Measurements from ENCODE around the gene ADGRG4.

Gene ADGRG4

DNA sequence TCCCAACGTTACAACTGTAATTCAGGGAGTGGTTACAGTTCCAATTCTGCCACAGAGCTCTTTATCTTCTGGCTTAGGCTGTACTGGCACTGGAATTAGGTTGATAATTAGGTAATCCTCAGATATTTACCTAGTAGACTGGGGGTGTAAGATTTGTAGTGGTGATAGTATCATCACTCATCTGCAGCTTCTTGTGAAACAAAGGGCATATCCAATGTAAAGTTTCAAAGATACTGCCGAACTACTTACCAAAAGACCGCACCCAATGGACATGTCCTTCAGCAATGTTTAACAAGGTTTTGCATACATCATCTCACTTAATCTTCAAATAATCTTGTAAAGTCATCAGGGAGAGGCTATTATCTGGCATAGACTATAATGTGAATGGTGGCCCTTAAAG lies 20.8 kb downstream of the ADGRG4 start:
- TF ChIP-seq, protein P1, sequence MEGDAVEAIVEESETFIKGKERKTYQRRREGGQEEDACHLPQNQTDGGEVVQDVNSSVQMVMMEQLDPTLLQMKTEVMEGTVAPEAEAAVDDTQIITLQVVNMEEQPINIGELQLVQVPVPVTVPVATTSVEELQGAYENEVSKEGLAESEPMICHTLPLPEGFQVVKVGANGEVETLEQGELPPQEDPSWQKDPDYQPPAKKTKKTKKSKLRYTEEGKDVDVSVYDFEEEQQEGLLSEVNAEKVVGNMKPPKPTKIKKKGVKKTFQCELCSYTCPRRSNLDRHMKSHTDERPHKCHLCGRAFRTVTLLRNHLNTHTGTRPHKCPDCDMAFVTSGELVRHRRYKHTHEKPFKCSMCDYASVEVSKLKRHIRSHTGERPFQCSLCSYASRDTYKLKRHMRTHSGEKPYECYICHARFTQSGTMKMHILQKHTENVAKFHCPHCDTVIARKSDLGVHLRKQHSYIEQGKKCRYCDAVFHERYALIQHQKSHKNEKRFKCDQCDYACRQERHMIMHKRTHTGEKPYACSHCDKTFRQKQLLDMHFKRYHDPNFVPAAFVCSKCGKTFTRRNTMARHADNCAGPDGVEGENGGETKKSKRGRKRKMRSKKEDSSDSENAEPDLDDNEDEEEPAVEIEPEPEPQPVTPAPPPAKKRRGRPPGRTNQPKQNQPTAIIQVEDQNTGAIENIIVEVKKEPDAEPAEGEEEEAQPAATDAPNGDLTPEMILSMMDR (conservative IDR thresholded peaks at IDR 0.05): no peak
- H3K27ac ChIP-seq: no peak overlapping the region

DNA sequence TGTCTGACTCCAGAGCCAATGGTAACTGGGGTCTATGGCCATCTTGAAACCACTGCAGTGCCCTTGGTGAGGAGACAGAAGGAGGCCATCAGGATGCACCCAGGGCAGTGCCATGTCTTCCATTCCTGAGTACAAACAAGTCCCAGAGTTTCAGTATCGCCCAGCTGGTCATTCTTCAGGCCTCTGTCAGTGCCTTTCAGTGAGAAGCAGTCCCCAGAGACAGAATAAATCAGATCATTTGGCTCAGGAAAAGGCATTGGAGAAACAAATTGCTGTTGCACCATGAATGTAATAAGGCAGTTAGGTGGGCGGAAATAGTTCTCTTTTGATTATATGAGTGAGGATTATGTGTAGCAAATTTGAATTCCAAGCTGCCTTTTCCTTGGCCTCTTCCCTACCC lies 21.3 kb downstream of the ADGRG4 start:
- TF ChIP-seq, protein P1 (conservative IDR thresholded peaks at IDR 0.05): no peak
- no peak overlapping the region for H3K27ac ChIP-seq

DNA sequence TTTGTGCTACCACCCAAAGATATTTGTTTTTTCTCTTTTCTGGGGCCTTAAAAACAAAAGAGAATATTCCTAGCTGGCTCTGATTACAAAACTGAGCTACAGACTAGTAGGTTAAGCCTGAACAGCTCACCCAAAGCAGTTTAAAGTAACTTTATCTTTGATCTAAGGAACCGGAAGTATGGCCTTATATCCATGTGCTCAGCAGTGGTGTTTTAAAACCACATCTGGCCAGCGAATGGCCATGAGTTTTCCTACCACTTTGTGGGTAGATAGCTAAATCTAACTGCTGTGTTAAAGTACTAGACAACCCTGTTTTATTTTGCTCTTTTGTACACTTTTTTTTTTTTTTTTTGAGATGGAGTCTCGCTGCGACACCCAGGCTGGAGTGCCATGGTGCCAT lies 24.6 kb downstream of the ADGRG4 start:
- H3K27ac ChIP-seq: no peak overlapping the region
- TF ChIP-seq, protein P1 (conservative IDR thresholded peaks at IDR 0.05): no peak

DNA sequence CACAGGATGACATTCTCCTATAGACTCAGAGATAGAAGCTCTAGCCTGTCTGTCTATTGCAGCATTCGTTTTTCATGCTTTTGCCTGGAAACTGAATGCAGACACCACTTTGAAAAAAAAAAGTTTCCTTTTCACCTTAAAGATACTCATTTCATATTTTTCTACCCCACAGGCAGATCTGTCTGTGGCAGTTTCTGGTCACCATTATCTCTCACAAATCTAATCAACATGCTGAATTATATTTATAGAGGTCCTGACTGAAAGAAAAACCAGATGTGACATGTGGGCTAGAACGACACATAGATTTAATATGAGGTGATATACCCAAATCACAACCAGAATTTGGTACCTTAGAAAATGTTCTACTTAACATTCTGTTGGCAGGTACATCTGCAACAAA lies 28.2 kb downstream of the ADGRG4 start:
- TF ChIP-seq, protein P1 (conservative IDR thresholded peaks at IDR 0.05): no peak
- no peak overlapping the region for H3K27ac ChIP-seq

DNA sequence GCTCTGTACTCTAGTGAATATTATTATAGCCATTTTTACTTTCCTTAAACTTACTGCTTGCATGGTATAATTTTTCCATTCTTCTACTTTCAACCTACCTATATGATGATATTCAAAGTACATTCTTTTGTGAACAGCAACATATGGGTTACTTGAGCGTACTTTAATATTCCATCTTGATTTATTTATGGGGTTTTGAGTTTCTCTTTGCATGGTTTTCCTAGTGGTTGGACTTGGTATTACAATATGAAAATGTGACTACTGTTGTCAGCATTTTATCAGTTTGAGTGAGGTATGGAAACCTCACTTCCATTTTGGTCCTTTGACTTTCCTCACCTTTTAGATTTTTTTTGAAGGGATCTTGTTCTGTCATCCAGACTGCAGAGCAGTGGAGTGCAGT lies 35.9 kb downstream of the ADGRG4 start:
- TF ChIP-seq, protein P1 (conservative IDR thresholded peaks at IDR 0.05): no peak
- H3K27ac ChIP-seq: no peak overlapping the region

DNA sequence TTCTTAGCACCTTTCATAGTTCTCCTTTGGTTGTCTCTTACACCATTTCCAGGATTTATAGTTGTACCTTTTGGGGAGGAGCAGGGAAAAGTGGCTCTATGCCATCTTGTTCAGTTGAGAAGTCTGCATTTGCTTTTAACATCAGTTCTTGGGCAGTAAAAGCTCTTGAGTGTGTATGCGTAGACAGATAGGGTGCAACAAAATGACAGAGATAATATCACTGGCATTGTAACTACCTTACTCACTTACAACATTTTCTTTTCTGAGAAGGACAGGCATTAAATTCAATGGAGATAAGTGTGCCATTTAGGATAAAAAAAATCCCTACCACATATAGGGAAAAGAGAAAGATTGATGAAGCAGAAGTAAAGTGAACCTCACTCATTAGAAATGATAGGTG lies 38.9 kb downstream of the ADGRG4 start:
- TF ChIP-seq, protein P1 (conservative IDR thresholded peaks at IDR 0.05): no peak
- H3K27ac ChIP-seq: no peak overlapping the region

DNA sequence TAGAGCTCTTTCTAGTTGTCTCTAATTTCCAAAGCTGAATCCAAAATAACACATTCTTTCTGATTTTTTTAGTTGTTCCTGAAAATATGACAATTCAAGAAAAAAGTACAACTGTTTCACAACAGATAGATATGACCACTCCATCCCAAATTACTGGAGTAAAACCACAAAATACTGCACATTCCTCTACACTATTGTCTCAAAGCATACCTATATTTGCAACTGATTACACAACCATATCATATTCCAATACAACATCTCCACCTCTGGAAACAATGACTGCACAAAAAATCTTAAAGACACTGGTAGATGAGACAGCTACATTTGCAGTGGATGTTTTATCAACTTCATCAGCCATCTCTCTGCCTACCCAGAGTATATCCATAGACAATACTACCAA lies 43.6 kb downstream of the ADGRG4 start:
- TF ChIP-seq, protein P1 (conservative IDR thresholded peaks at IDR 0.05): no peak
- no peak overlapping the region for H3K27ac ChIP-seq

DNA sequence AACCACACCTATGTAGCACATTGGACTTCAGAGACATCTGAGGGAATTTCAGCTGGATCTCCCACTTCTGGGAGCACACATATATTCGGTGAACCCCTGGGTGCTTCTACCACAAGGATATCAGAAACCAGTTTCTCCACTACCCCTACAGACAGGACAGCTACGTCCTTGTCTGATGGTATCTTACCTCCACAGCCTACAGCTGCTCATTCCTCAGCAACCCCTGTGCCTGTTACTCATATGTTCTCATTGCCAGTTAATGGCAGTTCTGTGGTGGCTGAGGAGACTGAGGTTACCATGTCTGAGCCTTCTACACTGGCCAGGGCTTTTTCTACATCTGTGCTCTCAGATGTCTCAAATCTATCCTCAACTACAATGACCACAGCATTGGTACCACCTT lies 45.7 kb downstream of the ADGRG4 start:
- H3K27ac ChIP-seq: no peak overlapping the region
- TF ChIP-seq, protein P1 (conservative IDR thresholded peaks at IDR 0.05): no peak
